HepG2 (cell line): ENCODE results near the gene CNOT6. TPM values are rescaled to one million over a fixed set of nuclear protein-coding genes. Genes with fewer than 3 reads are reported as not detected.

ENCODE experiments used
- BCLAF1 ChIP-seq: fragments of 450-650 bp; IDR thresholded peaks from 2 replicates; pipeline ENCODE4 v1.6.1; 2017; ENCODE audit warnings: mild to moderate bottlenecking
- CREB1 ChIP-seq, 2 experiments: fragments of 450-650 bp in 1 of 2; IDR thresholded peaks; 2 replicates each; pipeline ENCODE4 v1.6.1; 2016 to 2017; ENCODE audit warnings: control low read depth in 1 of 2, mild to moderate bottlenecking in 1 of 2, missing compliant biosample characterization in 1 of 2, missing genetic modification characterization in 1 of 2
- FLYWCH1 ChIP-seq: sonication (generic); formaldehyde crosslinking; IDR thresholded peaks from 2 replicates; pipeline ENCODE4 v1.8.1; 2023; ENCODE audit warnings: mild to moderate bottlenecking, missing genetic modification reagents
- GATA4 ChIP-seq: sonication (generic); IDR thresholded peaks from 2 replicates; pipeline ENCODE4 v1.6.1; 2016; ENCODE audit warnings: antibody characterized with exemption, low read depth, borderline replicate concordance
- JUNB ChIP-seq: sonication (generic); formaldehyde crosslinking; IDR thresholded peaks from 2 replicates; pipeline ENCODE4 v1.8.0; 2022; ENCODE audit warnings: missing genetic modification reagents, mild to moderate bottlenecking, borderline replicate concordance
- PREB ChIP-seq: sonication (generic); formaldehyde crosslinking; IDR thresholded peaks from 2 replicates; pipeline ENCODE4 v1.4.0; 2020; ENCODE audit warnings: missing genetic modification reagents
- SPEN ChIP-seq: sonication (generic); formaldehyde crosslinking; IDR thresholded peaks from 2 replicates; pipeline ENCODE4 v1.5.1; 2020; ENCODE audit warnings: low read depth, mild to moderate bottlenecking, missing genetic modification reagents
- SUZ12 ChIP-seq: fragments of 150-350 bp; IDR thresholded peaks from 2 replicates; pipeline ENCODE4 v1.6.1; 2014; ENCODE audit warnings: low read depth, low read length
- YY1 ChIP-seq: IDR thresholded peaks from 2 replicates; pipeline ENCODE4 v1.6.1; 2011; ENCODE audit warnings: low read length, low read depth, moderate library complexity, mild to moderate bottlenecking; ENCODE audit not compliant: insufficient read depth, insufficient replicate concordance
- ZNF776 ChIP-seq: sonication (generic); formaldehyde crosslinking; IDR thresholded peaks from 2 replicates; pipeline ENCODE4 v1.4.0; 2020; ENCODE audit warnings: mild to moderate bottlenecking, missing genetic modification reagents
- ZNF800 ChIP-seq: sonication (generic); formaldehyde crosslinking; IDR thresholded peaks from 2 replicates; pipeline ENCODE4 v1.4.0; 2020; ENCODE audit warnings: missing genetic modification reagents
- ZSCAN5A ChIP-seq: sonication (generic); formaldehyde crosslinking; IDR thresholded peaks from 2 replicates; pipeline ENCODE4 v1.8.0; 2022; ENCODE audit warnings: mild to moderate bottlenecking, missing genetic modification reagents, borderline replicate concordance
- polyA plus RNA-seq, 8 experiments: library from polyadenylated mRNA; depleted of rRNA in 3 of 8; stranded (reverse) in 7 of 8; unstranded in 1 of 8; fragments of >200 nt; fragmentation: Illumina TruSeq in 4 of 8; extraction: Trizol in 4 of 8; gene quantifications; 2 replicates each; pipeline versions ENCODE4 v1.2.1 to v1.2.3, GENCODE V29; 2011 to 2016; ENCODE audit warnings: low read depth in 4 of 8, missing spikeins in 1 of 8, mixed read lengths in 1 of 8; ENCODE audit not compliant: insufficient read depth in 1 of 8
- total RNA-seq, 5 experiments: library from RNA; depleted of rRNA; stranded (reverse); fragments of >200 nt; fragmentation: Illumina TruSeq; extraction: Trizol; gene quantifications; 2 replicates each; pipeline ENCODE4 v1.2.3, GENCODE V29; 2016; ENCODE audit warnings: low read depth in 1 of 5
- TF ChIP-seq, protein P1 (sequence below): sonication (generic); formaldehyde crosslinking; IDR thresholded peaks from 2 replicates; pipeline ENCODE4 v1.8.0; 2022; ENCODE audit warnings: missing genetic modification reagents, low read depth, mild to moderate bottlenecking, borderline replicate concordance
- TF ChIP-seq, protein P2 (sequence below): sonication (generic); formaldehyde crosslinking; IDR thresholded peaks from 2 replicates; pipeline ENCODE4 v1.5.0; 2020; ENCODE audit warnings: missing genetic modification reagents
- TF ChIP-seq, protein P3 (sequence below): sonication (generic); formaldehyde crosslinking; IDR thresholded peaks from 2 replicates; pipeline ENCODE4 v1.9.0; 2021; ENCODE audit warnings: missing genetic modification reagents, borderline replicate concordance

CNOT6 gene
- total and polyA plus RNA-seq, 2 of the 13 experiments (the other 11 are each of a cell fraction or from before 2014, with no cell fraction given): 8.8 to 9.1 TPM

DNA sequence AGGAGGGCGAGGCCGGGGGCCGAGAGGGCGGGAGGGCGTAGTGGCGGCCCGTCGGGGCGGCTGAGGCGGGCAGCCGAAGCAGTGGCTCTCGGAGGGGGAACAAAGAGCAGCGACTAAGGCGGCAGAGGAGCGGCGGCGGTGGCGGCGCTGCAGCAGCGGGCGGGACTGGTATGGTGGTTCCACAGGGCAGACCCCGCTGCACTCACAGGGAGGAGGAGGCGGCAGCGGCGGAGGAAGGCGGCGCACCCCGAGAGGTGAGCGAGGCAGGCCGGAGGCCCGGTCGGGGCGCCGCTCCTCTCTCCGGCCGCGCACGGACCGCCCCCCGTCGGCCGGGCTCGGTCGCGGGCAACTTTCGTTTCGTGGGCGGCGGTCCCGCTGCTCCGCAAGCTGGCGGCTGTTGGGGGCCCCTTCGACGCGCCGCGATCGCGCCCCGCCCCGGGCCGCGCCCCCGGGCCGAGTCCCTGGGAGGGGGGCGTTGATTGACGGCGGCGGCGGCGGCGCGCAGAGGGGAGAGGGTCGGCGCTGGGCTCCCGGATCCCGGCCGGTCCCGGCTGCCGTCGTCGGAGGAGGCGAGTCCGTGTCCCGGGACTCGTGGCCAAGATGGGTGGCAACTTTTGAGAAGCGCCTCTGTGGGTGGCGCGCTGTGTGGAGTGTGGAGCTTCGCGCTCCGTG, 467 bp downstream of the CNOT6 start (continued):
- no peak for TF ChIP-seq BCLAF1
- no peak for TF ChIP-seq CREB1 (IDR thresholded peaks at IDR 0.05)
- no peak for TF ChIP-seq CREB1 (CRISPR knock-in tag; IDR thresholded peaks at IDR 0.05)
- no peak for TF ChIP-seq SPEN (CRISPR knock-in tag)
- no peak for TF ChIP-seq FLYWCH1 (CRISPR knock-in tag)
- no peak for TF ChIP-seq PREB (CRISPR knock-in tag)
- TF ChIP-seq, protein P1, sequence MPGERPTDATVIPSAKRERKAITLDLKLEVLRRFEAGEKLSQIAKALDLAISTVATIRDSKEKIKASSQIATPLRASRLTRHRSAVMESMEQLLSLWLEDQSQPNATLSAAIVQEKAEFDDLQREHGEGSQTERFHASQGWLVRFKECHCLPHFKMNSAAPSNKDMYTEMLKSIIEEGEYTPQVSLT: no peak
- no peak for TF ChIP-seq GATA4
- TF ChIP-seq ZNF776 (CRISPR knock-in tag): 0 out of 2 replicates have a peak, but pooled peaks have one; percentile 16
- TF ChIP-seq YY1: peak; percentile 28
- TF ChIP-seq SUZ12: no peak
- TF ChIP-seq ZSCAN5A (CRISPR knock-in tag): no peak
- TF ChIP-seq, protein P2, sequence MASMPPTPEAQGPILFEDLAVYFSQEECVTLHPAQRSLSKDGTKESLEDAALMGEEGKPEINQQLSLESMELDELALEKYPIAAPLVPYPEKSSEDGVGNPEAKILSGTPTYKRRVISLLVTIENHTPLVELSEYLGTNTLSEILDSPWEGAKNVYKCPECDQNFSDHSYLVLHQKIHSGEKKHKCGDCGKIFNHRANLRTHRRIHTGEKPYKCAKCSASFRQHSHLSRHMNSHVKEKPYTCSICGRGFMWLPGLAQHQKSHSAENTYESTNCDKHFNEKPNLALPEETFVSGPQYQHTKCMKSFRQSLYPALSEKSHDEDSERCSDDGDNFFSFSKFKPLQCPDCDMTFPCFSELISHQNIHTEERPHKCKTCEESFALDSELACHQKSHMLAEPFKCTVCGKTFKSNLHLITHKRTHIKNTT (CRISPR knock-in tag): no peak
- no peak for TF ChIP-seq JUNB (CRISPR knock-in tag)
- TF ChIP-seq ZNF800 (CRISPR knock-in tag): no peak
- TF ChIP-seq, protein P3, sequence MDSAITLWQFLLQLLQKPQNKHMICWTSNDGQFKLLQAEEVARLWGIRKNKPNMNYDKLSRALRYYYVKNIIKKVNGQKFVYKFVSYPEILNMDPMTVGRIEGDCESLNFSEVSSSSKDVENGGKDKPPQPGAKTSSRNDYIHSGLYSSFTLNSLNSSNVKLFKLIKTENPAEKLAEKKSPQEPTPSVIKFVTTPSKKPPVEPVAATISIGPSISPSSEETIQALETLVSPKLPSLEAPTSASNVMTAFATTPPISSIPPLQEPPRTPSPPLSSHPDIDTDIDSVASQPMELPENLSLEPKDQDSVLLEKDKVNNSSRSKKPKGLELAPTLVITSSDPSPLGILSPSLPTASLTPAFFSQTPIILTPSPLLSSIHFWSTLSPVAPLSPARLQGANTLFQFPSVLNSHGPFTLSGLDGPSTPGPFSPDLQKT: no peak
